DMS114 treated with DMSO at 0.1 percent for 48 hours (cell line): Measurements from ENCODE around the gene ITGB3.
"Not testable (repeated sequence)": the region's sequence is repeated elsewhere in the genome, so short reads cannot be mapped to it uniquely, and the experiment has no call there.

Source experiments
- DNase-seq: peaks from one replicate; lab custom pipeline; 2025; ENCODE audit not compliant: unreplicated experiment; lab: John Stamatoyannopoulos, UW

Gene ITGB3

GRCh38 chr17:47243737-47244598 is 9.7 kb upstream of the ITGB3 start:
- DNase-seq = no peak

DNA sequence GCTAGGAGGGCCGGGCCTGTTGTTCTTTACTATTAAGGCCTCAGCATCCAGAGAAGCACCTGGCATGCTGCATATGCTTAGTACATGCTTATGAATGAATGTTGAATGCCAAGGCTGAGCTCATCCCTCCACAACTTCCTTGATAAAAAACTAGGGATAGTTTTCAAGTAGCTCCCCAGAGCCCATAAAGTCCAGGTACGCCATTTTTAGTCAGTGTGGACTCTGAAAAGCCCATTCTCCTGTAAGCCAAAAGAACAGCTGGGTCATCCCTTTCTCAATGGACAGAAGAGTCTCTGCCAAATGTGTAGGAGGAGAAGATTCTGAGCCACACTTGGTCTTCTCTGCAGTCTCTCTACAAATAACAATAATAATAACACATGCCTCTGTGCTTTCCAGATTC is 8.9 kb upstream of the ITGB3 start:
- no peak for DNase-seq

GRCh38 chr17:47246120-47246519 is 7.5 kb upstream of the ITGB3 start:
- DNase-seq = no peak

DNA sequence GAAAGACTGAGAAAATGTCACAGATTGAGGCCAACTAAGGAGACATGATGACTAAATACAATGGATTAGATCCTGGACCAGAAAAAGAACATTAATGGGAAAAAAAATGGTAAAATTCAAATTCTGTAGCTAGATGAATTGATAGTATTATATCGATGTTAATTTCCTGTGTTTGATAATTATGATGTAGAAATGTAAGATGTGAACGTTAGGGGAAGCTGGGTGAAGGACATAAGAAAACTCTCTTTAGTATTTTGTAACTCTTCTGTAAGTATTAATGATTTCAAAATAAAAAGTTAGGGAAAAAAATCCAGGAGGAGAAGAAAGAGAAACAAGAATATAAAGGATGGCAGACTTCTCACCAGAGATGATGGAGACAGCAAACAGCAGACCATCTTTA is 2.8 kb upstream of the ITGB3 start:
- no peak for DNase-seq

GRCh38 chr17:47251421-47251940 is 2.1 kb upstream of the ITGB3 start:
- DNase-seq = no peak

DNA sequence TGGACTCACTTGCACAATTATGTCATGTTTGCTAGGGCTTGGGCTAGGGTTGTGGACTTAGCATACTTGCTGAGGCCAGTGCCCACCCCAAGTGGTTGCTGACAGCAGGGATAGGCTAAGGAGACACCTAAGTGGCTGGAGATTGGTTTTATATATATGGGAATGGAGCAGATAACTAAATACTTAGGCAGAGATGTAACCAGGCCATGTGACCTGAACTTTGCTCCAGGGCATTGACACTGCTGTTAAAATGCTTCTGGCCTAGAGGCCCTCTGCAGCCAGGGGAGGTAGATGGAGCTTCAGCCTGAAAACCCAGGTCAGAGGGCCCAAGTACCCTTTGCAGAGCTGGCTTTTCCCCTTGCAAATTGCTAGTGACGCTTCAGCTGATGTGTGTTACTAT is 1.4 kb upstream of the ITGB3 start:
- no peak for DNase-seq

- DNase-seq = no peak
These were observed 688 bp upstream of the ITGB3 start for GRCh38 chr17:47252766-47253512.

DNA sequence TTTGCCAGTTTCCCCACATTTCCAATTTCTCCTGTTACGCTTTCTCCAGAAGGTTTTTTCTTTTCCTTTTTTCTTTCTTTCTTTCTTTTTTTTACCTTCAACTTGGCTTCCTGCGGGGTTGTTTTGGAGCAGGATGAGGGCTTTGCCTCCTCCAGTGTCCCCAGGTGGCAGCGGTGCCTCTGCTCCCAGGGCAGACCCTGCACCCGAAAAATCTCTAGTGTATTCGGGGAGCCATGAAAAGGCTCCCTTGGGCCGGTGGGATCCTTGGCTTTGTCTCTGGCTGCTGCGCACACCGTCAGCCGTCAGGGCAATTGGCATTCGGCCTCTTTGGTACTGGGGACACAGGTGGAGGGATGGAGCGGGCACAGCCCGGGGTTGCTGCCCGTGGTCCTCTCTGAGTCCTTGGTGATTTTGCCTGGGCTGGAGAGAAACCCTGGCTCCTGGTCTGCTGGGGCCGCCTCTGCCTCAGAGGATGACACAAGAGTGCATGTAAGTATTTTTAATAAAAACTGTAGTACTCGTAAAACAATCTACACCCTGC is 846 bp downstream of the ITGB3 start:
- DNase-seq = no peak

- no peak for DNase-seq
These were observed 4.2 kb downstream of the ITGB3 start for GRCh38 chr17:47257651-47258339.

DNA sequence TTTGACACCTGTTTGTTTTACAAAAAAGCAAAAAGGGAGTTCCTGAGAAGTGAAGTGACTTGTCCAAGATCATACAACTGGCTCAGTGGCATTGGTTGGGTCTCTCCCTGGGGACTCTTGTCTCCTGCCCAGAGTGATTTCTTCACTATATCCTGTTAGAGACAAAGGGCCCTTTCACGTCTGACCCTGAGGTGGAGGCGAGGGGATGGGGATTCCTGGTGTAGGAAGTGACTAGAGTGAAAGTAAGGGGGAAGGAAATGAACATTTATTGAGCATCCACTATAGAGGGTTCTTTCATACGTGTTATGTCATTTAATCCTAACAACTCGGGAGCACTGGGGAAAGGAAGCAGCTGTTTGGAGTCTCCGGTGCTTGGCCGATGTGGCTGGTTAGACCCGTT is 9.0 kb downstream of the ITGB3 start:
- no peak for DNase-seq

- no peak for DNase-seq
These were observed 10.5 kb downstream of the ITGB3 start for GRCh38 chr17:47264166-47264565.

DNA sequence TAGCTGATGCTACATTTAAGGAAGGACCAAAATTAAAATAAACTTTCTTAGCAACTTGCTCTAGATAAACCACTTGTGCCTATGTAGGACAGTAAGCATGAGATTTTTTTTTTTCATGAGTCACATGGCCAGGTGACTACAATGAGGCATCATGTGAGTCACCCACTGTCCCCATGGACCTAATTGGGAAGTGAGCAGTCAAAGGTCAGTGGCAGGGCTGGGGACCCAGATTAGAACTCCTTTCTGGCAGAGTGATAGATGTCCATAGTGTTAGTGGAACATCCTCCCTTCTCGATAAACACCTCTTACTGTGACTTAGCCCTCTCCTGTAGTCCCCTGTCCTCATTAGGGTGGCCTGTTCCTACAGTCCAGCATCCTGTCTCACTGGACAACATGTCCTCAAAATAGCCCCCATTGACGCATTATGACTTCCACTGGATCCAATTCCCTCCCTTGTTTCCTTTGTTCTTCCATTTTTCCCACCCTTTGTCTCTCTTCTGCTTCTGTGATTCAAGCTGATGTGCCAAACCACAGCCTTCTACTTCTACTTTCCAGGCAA is 12.4 kb downstream of the ITGB3 start:
- DNase-seq = no peak

DNA sequence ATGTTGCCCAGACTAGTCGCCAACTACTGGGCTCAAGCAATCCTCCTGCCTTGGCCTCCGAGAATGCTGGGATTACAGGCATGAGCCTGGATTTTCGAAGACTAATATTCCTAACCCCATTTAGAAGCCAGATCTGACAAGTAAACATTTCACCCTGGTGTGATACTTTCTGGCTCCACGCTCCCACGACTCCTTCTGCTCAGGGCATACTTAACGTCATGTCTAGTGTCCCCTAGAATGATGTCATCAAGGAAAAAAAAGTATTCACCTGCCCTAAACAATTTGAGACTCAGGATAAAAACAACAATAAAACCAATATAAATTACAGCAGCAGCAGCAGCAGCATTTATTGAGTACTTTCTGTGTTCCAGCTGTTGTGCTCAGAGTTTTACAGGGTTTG is 13.2 kb downstream of the ITGB3 start:
- no peak for DNase-seq

GRCh38 chr17:47267354-47267828 is 13.8 kb downstream of the ITGB3 start:
- DNase-seq = no peak

DNA sequence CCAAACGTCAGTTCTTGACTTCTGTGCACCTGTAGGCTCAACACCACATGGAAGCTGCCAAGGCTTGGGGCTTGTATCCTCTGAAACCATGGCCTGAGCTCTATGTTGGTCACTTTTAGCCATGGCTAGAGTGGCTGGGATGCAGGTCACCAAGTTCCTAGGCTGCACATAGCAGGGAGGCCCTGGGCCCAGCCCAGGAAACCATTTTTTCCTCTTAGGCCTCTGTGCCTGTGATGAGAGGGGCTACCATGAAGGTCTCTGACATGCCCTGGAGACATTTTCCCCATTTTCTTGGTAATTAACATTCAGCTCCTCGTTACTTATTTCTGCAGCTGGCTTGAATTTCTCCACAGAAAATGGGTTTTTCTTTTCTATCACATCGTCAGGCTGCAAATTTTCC is 15.3 kb downstream of the ITGB3 start:
- not testable (repeated sequence) for DNase-seq

- not testable (repeated sequence) for DNase-seq
These were observed 16.1 kb downstream of the ITGB3 start for GRCh38 chr17:47269561-47270280.

DNA sequence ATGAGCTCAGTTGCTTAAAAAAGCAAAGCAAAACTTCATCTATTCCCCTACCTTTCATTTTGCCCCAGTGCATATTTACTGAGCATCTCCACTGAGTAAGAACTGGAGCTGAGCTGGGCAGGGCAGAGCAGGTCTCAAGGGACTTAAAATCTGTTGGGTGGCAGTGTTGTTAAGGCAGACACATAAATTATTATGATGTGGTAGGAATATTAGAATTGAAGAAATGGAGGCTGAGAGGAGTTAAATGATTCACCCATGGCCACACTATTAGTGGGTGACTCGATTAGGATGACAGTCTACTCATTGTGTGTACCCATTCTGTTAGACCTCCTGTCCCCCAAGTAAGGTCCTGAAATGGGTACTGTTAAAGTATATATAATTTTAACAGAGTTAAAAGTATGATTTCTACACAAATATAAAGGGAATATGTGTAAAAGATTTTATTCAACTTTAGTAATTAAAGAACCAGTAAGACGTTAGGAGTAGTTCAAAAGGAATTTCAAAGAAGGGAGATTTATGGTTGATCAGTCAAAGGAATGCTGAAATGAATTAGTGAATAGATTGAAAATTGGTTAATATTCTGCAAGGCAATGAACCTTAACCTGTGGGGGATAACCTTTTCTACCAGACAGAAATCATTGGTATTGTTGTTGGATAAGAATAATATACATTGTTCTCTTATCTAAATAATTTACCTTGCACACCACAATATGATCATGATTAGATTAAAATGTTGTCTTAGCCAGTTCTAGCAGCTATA is 17.5 kb downstream of the ITGB3 start:
- DNase-seq = no peak

DNA sequence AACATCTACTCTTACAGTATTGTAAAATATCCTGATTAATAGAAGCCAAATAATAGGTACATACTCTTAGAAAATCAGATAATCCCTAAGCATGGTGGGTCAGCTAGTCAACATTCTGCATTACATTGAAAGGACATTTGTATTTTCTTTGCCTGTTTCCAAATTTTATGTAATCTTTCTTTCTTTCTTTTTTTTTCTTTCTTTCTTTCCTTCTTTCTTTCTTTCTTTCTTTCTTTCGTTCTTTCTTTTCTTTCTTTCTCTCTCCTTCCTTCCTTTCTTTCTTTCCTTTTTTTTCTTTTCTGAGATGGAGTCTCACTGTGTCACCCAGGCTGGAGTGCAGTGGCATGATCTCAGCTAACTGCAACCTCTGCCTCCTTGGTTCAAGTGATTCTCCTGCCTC is 18.9 kb downstream of the ITGB3 start:
- no peak for DNase-seq

DNA sequence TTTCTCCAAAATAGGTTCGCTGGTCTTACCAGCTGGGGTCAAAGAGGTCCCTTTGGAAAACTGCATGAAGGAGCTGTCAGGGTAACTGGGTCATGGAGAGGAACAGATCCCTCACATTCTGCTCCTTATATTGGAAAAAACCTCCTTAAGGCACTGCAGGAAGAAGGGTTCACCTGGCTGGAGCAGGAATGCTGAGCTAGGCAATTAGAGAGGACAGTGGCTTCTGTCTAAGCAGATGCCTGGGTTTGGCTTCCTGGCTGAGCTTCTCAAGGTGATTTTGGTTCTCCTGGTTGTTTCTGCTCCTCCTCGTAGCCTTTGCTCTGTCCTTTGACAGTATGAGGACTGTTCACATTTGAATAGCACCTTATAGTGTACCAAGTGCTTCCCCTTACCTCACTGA is 19.6 kb downstream of the ITGB3 start:
- DNase-seq = no peak
